HG03432 (cell line): ENCODE data around the gene ABCB11.

ENCODE experiments used
- ATAC-seq: cut with Tn5 transposase; IDR thresholded peaks from one replicate; pipeline ENCODE4 v1.9.1; 2021; ENCODE audit warnings: mild to moderate bottlenecking, moderate library complexity; ENCODE audit not compliant: unreplicated experiment

Gene ABCB11

GRCh38 chr2:169010633-169011460 lies 20.3 kb downstream of the ABCB11 start:
- ATAC-seq: no peak

- no peak for ATAC-seq
Observed at GRCh38 chr2:169009865-169010579, 21.1 kb downstream of the ABCB11 start.

- no peak for ATAC-seq
Observed at GRCh38 chr2:169007941-169008340, 23.2 kb downstream of the ABCB11 start.

- ATAC-seq: no peak
Observed at GRCh38 chr2:169007356-169007755, 23.8 kb downstream of the ABCB11 start.

GRCh38 chr2:169006665-169007064 lies 24.5 kb downstream of the ABCB11 start:
- no peak for ATAC-seq

GRCh38 chr2:169005994-169006393 lies 25.1 kb downstream of the ABCB11 start:
- ATAC-seq: no peak

GRCh38 chr2:169005080-169005598 lies 26.0 kb downstream of the ABCB11 start:
- no peak for ATAC-seq

GRCh38 chr2:169002161-169002738 lies 28.9 kb downstream of the ABCB11 start:
- no peak for ATAC-seq

- ATAC-seq: no peak
Observed at GRCh38 chr2:169001116-169001815, 29.9 kb downstream of the ABCB11 start.

- ATAC-seq: no peak
Observed at GRCh38 chr2:168999668-169000213, 31.4 kb downstream of the ABCB11 start.

GRCh38 chr2:168998609-168999211 lies 32.4 kb downstream of the ABCB11 start:
- ATAC-seq: no peak

GRCh38 chr2:168997794-168998193 lies 33.3 kb downstream of the ABCB11 start:
- no peak for ATAC-seq

- no peak for ATAC-seq
Observed at GRCh38 chr2:168997118-168997521, 34.0 kb downstream of the ABCB11 start.

GRCh38 chr2:168995744-168996143 lies 35.4 kb downstream of the ABCB11 start:
- no peak for ATAC-seq

GRCh38 chr2:168993538-168993937 lies 37.6 kb downstream of the ABCB11 start:
- no peak for ATAC-seq

- ATAC-seq: no peak
Observed at GRCh38 chr2:168992591-168993349, 38.4 kb downstream of the ABCB11 start.

- no peak for ATAC-seq
Observed at GRCh38 chr2:168992026-168992425, 39.1 kb downstream of the ABCB11 start.

- ATAC-seq: no peak
Observed at GRCh38 chr2:168988755-168989154, 42.4 kb downstream of the ABCB11 start.

GRCh38 chr2:168986398-168986943 lies 44.7 kb downstream of the ABCB11 start:
- ATAC-seq: no peak
